ENCODE measurements around the gene SYT2. TPM values are rescaled to one million over a fixed set of nuclear protein-coding genes. Genes with fewer than 3 reads are reported as not detected.

Gene SYT2
- total and polyA plus RNA-seq, 10 of the 15 experiments (the other 5 are each of a cell fraction or from before 2014, with no cell fraction given) = not detected

DNA sequence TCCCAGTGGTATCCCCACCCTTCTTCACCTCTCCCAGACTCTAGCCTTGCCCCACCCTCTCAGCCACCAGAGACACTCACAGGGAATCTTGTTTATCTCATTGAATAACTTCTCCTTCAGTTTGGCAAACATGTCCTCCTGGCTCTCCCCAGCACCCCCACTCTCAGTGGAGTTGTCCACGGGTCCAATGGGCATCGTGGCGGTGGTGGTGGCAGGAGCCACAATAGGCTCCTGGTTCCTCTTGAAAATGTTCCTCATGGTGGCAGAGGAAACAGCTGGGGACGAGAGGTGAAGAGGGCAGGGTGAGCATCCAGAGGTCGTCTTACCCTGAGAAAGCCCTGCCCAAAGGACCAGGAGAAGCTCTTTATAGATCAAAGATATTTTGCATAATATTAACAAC is 104.7 kb downstream of the SYT2 start:
- H3K27ac ChIP-seq (ENCODE audit: control insufficient read depth, insufficient read depth) = no peak overlapping the region
- no peaks in the 10 kb centered on the region; a peak in 2 of 4 replicates for H3K27me3 ChIP-seq (replicated peaks in 1 of 2; ENCODE audit: control insufficient read depth in 2 of 2, insufficient read depth in 2 of 2, low read length in 1 of 2)
- ChIA-PET RAD21 (ENCODE audit: unreplicated experiment) (no interaction called here), SMC1A (ENCODE audit: uncharacterized antibody, unreplicated experiment) (no interaction called here), CTCF (interaction anchor here (1.1 kb wide), 1 partner anchor 34 kb away, joined by 5 read pairs; no protein-coding TSS in a partner anchor), POLR2A (no interaction called here)
- H3K4me2 ChIP-seq (ENCODE audit: control insufficient read depth, insufficient read depth) = no peak overlapping the region
- H2AFZ ChIP-seq (ENCODE audit: control insufficient read depth, low read depth, low read length) = no peak overlapping the region
- 39% methylated on average over 5 of the region's 5 CpGs for WGBS (ENCODE audit: insufficient coverage, insufficient replicate concordance, low lambda C conversion rate, missing lambda C conversion rate)
- BruUV-seq (replicated peaks) = no TSS peak
- H3K36me3 ChIP-seq (ENCODE audit: control insufficient read depth in 2 of 2, insufficient read depth in 2 of 2, low read length in 1 of 2) = no peaks in the 10 kb centered on the region
- no peak for DNase-seq (ENCODE audit: low read depth, low spot score)
- no peaks in the 10 kb centered on the region for H3K9me3 ChIP-seq (replicated peaks; ENCODE audit: control insufficient read depth, insufficient read depth, low read length)
- no peak for FAIRE-seq
- in situ Hi-C loops (cut with MboI) (no loop called here), intact Hi-C loops (cut with micrococcal nuclease; ENCODE audit: unreplicated experiment) (no loop called here)
- no peaks in the 10 kb centered on the region for H4K20me1 ChIP-seq (ENCODE audit: control insufficient read depth, insufficient read depth)
- H3K9ac ChIP-seq (ENCODE audit: control insufficient read depth, insufficient read depth, low read length) = no peak overlapping the region
- H3K4me3 ChIP-seq = no peak overlapping the region
- TF ChIP-seq MYC (IDR thresholded peaks at IDR 0.05; ENCODE audit: insufficient read depth, insufficient read length, insufficient replicate concordance, low read length, severe bottlenecking) (no peak), SUPT20H (IDR thresholded peaks at IDR 0.05; ENCODE audit: borderline replicate concordance, control insufficient read depth, low read depth, low read length) (no peak), EZH2 (IDR thresholded peaks at IDR 0.05; ENCODE audit: borderline replicate concordance, control insufficient read depth, low read depth, low read length) (no peak), MTA2 (IDR thresholded peaks at IDR 0.05; ENCODE audit: low read depth) (no peak), FOXM1 (IDR thresholded peaks at IDR 0.05; ENCODE audit: low read depth, low read length) (no peak), SREBF2 (IDR thresholded peaks at IDR 0.05; ENCODE audit: low read length) (no peak), RBBP5 (conservative IDR thresholded peaks at IDR 0.05) (no peak), SPI1 (IDR thresholded peaks at IDR 0.05; ENCODE audit: borderline replicate concordance, insufficient read depth, low read depth, low read length) (no peak), CREB1 (IDR thresholded peaks at IDR 0.05; ENCODE audit: low read depth) (no peak), NFYB (IDR thresholded peaks at IDR 0.05; ENCODE audit: insufficient read depth, low read depth, low read length) (no peak), NRF1 (conservative IDR thresholded peaks at IDR 0.05; ENCODE audit: low read depth, low read length) (no peak), GATAD2B (conservative IDR thresholded peaks at IDR 0.05; ENCODE audit: low read depth) (no peak), ATF7 (IDR thresholded peaks at IDR 0.05; ENCODE audit: low read depth) (no peak), ZBED1 (IDR thresholded peaks at IDR 0.05; ENCODE audit: borderline replicate concordance) (no peak), TARDBP (IDR thresholded peaks at IDR 0.05; ENCODE audit: borderline replicate concordance) (no peak), SRF (IDR thresholded peaks at IDR 0.05; ENCODE audit: low read depth in 2 of 2, low read length in 2 of 2) (no peak)
- TF ChIP-seq, protein P1, sequence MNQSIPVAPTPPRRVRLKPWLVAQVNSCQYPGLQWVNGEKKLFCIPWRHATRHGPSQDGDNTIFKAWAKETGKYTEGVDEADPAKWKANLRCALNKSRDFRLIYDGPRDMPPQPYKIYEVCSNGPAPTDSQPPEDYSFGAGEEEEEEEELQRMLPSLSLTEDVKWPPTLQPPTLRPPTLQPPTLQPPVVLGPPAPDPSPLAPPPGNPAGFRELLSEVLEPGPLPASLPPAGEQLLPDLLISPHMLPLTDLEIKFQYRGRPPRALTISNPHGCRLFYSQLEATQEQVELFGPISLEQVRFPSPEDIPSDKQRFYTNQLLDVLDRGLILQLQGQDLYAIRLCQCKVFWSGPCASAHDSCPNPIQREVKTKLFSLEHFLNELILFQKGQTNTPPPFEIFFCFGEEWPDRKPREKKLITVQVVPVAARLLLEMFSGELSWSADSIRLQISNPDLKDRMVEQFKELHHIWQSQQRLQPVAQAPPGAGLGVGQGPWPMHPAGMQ (IDR thresholded peaks at IDR 0.05; ENCODE audit: borderline replicate concordance) = no peak
- TF ChIP-seq, protein P2, sequence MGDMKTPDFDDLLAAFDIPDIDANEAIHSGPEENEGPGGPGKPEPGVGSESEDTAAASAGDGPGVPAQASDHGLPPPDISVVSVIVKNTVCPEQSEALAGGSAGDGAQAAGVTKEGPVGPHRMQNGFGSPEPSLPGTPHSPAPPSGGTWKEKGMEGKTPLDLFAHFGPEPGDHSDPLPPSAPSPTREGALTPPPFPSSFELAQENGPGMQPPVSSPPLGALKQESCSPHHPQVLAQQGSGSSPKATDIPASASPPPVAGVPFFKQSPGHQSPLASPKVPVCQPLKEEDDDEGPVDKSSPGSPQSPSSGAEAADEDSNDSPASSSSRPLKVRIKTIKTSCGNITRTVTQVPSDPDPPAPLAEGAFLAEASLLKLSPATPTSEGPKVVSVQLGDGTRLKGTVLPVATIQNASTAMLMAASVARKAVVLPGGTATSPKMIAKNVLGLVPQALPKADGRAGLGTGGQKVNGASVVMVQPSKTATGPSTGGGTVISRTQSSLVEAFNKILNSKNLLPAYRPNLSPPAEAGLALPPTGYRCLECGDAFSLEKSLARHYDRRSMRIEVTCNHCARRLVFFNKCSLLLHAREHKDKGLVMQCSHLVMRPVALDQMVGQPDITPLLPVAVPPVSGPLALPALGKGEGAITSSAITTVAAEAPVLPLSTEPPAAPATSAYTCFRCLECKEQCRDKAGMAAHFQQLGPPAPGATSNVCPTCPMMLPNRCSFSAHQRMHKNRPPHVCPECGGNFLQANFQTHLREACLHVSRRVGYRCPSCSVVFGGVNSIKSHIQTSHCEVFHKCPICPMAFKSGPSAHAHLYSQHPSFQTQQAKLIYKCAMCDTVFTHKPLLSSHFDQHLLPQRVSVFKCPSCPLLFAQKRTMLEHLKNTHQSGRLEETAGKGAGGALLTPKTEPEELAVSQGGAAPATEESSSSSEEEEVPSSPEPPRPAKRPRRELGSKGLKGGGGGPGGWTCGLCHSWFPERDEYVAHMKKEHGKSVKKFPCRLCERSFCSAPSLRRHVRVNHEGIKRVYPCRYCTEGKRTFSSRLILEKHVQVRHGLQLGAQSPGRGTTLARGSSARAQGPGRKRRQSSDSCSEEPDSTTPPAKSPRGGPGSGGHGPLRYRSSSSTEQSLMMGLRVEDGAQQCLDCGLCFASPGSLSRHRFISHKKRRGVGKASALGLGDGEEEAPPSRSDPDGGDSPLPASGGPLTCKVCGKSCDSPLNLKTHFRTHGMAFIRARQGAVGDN (IDR thresholded peaks at IDR 0.05) = no peak
- H3K4me1 ChIP-seq (ENCODE audit: control insufficient read depth, insufficient read depth, low read length) = no peaks in the 10 kb centered on the region
- H3K79me2 ChIP-seq (ENCODE audit: control insufficient read depth, insufficient read depth, low read length) = no peaks in the 10 kb centered on the region
- ATAC-seq = no peak
